Chondrocyte (in vitro differentiated cells): ENCODE data around the gene MSH5. TPM values are rescaled to one million over a fixed set of nuclear protein-coding genes. Genes with fewer than 3 reads are reported as not detected.

Experiments
- DNase-seq: peaks from one replicate; pipeline ENCODE4 v3.0.0; 2021; ENCODE audit warnings: mixed read lengths, low spot score
- H3K27ac Mint-ChIP-seq: one replicate; pipeline ENCODE4 v1.8.0; 2021; ENCODE audit warnings: mild to moderate bottlenecking, moderate library complexity, mixed read lengths; ENCODE audit not compliant: unreplicated experiment
- H3K27me3 Mint-ChIP-seq: 2 replicates; pipeline ENCODE4 v1.8.0; 2021; ENCODE audit warnings: low read depth, mixed read lengths
- H3K36me3 Mint-ChIP-seq: 2 replicates; pipeline ENCODE4 v1.8.0; 2021; ENCODE audit warnings: low read depth, mixed read lengths
- H3K4me1 Mint-ChIP-seq: 2 replicates; pipeline ENCODE4 v1.8.0; 2021; ENCODE audit warnings: low read depth, mild to moderate bottlenecking, mixed read lengths
- H3K4me3 Mint-ChIP-seq: one replicate; pipeline ENCODE4 v1.8.0; 2021; ENCODE audit warnings: mild to moderate bottlenecking, moderate library complexity, mixed read lengths; ENCODE audit not compliant: unreplicated experiment
- H3K9me3 Mint-ChIP-seq: 2 replicates; pipeline ENCODE4 v1.8.0; 2021; ENCODE audit warnings: low read depth, mixed read lengths
- total RNA-seq: library from RNA; stranded (reverse); gene quantifications from 3 replicates; pipeline ENCODE4 v1.2.1, GENCODE V29; 2021
- TF ChIP-seq, protein P1 (sequence below): fragments of 200-600 bp; sonication (generic); IDR thresholded peaks from 2 replicates; pipeline ENCODE4 v1.5.0; 2021; ENCODE audit warnings: antibody characterized with exemption, mild to moderate bottlenecking, moderate library complexity

The MSH5 gene
- total RNA-seq, 1 donor from 2014 or later: 9.4 TPM

DNA sequence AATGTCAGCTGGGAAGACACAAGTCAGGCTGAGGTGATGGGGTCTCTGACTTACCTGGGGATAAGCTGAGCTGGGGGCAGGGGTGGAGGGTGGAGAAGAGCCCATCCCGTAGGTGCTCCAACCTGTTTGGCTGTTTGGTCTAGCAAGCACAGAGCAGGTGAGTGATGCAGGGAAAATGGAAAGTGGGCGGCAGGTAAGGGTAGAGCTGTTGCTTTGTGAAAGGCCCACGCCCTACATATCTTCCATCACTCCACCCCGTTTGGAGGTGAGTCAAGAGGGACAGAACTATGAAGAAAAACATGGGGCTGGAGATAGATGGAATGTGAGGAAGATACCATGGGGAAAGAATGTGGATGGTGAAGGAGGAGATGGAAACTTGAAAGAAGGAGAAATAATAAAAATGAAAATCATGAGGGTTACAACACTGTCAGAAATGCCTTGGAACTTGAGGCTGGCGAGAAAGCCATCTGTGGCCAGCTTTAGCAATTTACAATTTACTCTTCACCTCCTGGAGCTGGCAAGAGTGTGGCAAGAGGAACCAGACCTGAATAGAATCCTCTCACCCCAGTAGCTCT is 19.5 kb upstream of the MSH5 start:
- peaks cover 2% of the 10 kb centered on the region for H3K36me3 Mint-ChIP-seq
- H3K27me3 Mint-ChIP-seq: no peaks in the 10 kb centered on the region
- H3K27ac Mint-ChIP-seq: no peak overlapping the region
- TF ChIP-seq, protein P1, sequence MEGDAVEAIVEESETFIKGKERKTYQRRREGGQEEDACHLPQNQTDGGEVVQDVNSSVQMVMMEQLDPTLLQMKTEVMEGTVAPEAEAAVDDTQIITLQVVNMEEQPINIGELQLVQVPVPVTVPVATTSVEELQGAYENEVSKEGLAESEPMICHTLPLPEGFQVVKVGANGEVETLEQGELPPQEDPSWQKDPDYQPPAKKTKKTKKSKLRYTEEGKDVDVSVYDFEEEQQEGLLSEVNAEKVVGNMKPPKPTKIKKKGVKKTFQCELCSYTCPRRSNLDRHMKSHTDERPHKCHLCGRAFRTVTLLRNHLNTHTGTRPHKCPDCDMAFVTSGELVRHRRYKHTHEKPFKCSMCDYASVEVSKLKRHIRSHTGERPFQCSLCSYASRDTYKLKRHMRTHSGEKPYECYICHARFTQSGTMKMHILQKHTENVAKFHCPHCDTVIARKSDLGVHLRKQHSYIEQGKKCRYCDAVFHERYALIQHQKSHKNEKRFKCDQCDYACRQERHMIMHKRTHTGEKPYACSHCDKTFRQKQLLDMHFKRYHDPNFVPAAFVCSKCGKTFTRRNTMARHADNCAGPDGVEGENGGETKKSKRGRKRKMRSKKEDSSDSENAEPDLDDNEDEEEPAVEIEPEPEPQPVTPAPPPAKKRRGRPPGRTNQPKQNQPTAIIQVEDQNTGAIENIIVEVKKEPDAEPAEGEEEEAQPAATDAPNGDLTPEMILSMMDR: no peak
- no peak for DNase-seq
- no peaks in the 10 kb centered on the region for H3K9me3 Mint-ChIP-seq
- no peak overlapping the region for H3K4me3 Mint-ChIP-seq
- H3K4me1 Mint-ChIP-seq: no peaks in the 10 kb centered on the region

DNA sequence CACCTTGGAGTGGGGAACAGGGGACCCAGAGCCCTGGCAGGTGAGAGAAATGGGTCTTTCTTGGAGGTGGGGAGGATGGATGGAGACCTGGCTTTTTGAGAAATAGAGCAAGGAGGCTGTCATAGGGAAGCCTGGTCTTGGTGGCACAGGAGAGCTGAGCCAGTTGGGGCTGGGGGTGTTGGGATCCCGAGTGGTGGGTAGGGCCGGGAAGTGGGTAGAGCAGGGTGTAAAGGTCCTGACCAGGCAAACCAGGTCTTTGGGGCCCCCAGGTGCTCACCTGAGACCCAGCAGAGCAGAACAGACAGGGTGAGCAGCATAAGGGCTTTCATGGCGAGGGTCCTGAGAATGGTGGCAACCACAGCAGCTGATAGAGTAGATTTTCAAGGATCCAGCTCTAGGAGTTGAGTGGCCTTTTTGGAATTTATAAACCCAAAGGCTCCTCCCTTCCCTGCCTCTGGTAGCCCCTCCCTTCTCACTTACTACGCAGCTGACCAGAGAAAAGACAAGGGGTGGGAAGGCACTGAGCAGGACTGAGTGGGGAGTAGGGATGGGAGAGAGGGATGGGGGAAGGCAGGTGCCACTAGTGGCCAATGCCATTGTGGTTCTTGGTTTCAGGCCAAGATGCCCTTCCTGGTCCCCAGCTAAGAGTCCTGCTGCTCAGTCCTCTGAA is 18.3 kb upstream of the MSH5 start, which contains the start of gene LY6G6C:
Gene LY6G6C, minus strand, starts transcription at position 396 of the 670 bp plus-strand sequence. Its CDS starts 67 bp downstream, at position 329.
- Mint-ChIP-seq H3K27ac (no peak within 1 kb of the TSS), H3K9me3 (no peaks in the 10 kb centered on the region), H3K4me1 (no peaks in the 10 kb centered on the region), H3K27me3 (no peaks in the 10 kb centered on the region), H3K4me3 (no peak within 1 kb of the TSS), H3K36me3 (peaks cover 11% of the 10 kb centered on the region)
- no peak for DNase-seq
- TF ChIP-seq, protein P1: no peak

DNA sequence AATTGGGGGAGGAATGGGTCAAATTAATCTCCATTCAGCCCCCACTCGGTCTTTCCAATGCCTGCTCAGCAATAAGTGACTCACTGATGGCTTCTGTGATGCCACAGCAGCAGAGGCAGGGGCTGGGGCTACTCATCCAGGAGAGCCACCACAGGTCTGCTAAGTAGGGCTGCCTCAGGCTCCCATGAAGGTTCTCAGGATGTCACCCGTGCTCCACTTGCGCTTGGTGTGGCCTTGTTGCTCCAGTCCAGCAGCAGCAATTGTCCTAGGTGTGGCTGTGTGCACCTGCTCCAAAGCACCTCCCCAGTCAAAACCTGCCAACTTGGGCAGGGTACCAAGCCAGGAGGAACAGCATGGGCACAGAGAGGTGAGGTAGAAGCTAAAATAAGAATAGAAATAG is 17.6 kb upstream of the MSH5 start:
- no peak overlapping the region for H3K27ac Mint-ChIP-seq
- peaks cover 17% of the 10 kb centered on the region for H3K36me3 Mint-ChIP-seq
- no peak overlapping the region for H3K4me3 Mint-ChIP-seq
- H3K4me1 Mint-ChIP-seq: no peaks in the 10 kb centered on the region
- no peak for DNase-seq
- no peaks in the 10 kb centered on the region for H3K27me3 Mint-ChIP-seq
- H3K9me3 Mint-ChIP-seq: no peaks in the 10 kb centered on the region
- TF ChIP-seq, protein P1: no peak

DNA sequence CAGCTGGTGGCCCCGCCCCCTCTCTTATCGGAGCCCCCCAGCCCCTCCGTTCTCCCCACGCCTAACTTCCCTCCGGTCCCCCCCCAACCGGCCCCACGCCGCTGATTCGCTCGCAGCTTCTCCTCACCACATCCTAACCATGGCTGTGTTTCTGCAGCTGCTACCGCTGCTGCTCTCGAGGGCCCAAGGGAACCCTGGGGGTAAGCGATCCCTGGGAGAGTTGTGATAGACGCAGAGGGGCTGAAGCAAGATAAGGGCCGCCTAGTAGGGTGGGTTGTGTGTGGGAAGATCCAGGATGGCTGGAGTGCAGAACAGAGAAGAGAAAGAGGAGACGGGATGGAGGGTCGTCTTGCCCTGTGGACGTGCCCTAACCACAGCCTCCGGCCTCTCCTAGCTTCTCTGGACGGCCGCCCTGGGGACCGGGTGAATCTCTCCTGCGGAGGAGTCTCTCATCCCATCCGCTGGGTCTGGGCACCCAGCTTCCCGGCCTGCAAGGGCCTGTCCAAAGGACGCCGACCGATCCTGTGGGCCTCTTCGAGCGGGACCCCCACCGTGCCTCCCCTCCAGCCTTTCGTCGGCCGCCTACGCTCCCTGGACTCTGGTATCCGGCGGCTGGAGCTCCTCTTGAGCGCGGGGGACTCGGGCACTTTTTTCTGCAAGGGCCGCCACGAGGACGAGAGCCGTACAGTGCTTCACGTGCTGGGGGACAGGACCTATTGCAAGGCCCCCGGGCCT is 16.4 kb upstream of the MSH5 start, which contains the start of gene MPIG6B:
Gene MPIG6B, plus strand, starts transcription at position 129 of the 735 bp plus-strand sequence. Its CDS starts 11 bp downstream, at position 140.
- Mint-ChIP-seq H3K27ac (peak within 1 kb of the TSS; percentile 17), H3K36me3 (peaks cover 22% of the 10 kb centered on the region), H3K27me3 (no peaks in the 10 kb centered on the region), H3K9me3 (no peaks in the 10 kb centered on the region), H3K4me1 (no peaks in the 10 kb centered on the region), H3K4me3 (no peak within 1 kb of the TSS)
- DNase-seq: no peak
- TF ChIP-seq, protein P1: no peak

DNA sequence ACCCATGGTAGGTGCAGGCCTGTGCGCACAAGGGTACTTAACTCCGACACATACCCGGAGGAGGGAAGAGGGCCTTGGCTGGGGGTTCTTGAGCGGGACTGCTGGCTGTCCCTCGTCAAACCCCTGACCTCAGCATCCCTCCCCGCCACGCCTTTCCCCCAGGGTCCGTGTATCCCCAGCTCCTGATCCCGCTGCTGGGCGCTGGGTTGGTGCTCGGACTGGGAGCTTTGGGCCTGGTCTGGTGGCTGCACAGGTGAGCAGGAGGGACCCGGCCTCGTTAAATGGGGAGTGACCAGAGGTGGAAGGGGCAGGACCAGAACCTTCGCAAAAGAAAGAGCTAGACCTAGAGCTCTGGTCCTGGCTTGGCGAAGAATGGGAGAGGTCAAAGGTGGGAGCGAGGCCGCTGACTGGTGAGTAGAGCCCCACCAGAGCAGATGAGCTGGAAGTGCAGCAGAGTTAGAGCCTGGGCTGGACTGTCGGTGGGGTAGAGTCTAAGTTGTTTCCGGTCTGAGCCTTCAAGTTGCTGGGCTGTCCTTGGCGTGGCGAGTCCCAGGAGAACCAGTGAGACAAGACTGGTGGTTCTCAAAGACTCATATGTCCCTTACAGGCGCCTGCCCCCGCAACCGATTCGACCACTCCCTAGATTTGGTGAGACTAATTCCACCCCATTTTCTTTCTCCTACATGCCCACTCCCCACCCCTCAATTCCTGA is 15.7 kb upstream of the MSH5 start:
- Mint-ChIP-seq H3K4me3 (no peak overlapping the region), H3K4me1 (peaks cover 7% of the 10 kb centered on the region), H3K36me3 (peaks cover 22% of the 10 kb centered on the region), H3K9me3 (no peaks in the 10 kb centered on the region), H3K27ac (peak overlapping the region; percentile 17), H3K27me3 (no peaks in the 10 kb centered on the region)
- DNase-seq: no peak
- TF ChIP-seq, protein P1: no peak
